HFFc6 (cell line): ENCODE measurements around the gene DDR1. TPM values are rescaled to one million over a fixed set of nuclear protein-coding genes. Genes with fewer than 3 reads are reported as not detected.
"Not testable (repeated sequence)": the region's sequence is repeated elsewhere in the genome, so short reads cannot be mapped to it uniquely, and the experiment has no call there.

ENCODE experiments used
- DNase-seq: peaks from one replicate; pipeline ENCODE4 v3.0.0-alpha.2; 2018
- H3K27ac Mint-ChIP-seq: 2 replicates; pipeline ENCODE4 v1.8.0; 2020; ENCODE audit warnings: mild to moderate bottlenecking, mixed read lengths
- H3K27me3 Mint-ChIP-seq: 2 replicates; pipeline ENCODE4 v1.8.0; 2021; ENCODE audit warnings: mild to moderate bottlenecking, moderate library complexity, mixed read lengths; ENCODE audit not compliant: insufficient read depth
- H3K36me3 Mint-ChIP-seq: 2 replicates; pipeline ENCODE4 v1.8.0; 2021; ENCODE audit warnings: low read depth, mixed read lengths
- H3K4me1 Mint-ChIP-seq: 2 replicates; pipeline ENCODE4 v1.8.0; 2020; ENCODE audit warnings: low read depth, mixed read lengths
- H3K4me3 Mint-ChIP-seq: 2 replicates; pipeline ENCODE4 v1.8.0; 2020; ENCODE audit warnings: mild to moderate bottlenecking, moderate library complexity, mixed read lengths
- H3K9me3 Mint-ChIP-seq: 2 replicates; pipeline ENCODE4 v1.8.0; 2020; ENCODE audit warnings: mild to moderate bottlenecking, mixed read lengths
- total RNA-seq, 6 experiments: library from RNA; stranded (reverse); fragmentation: NEBNext Ultra II Directional; extraction: Animal tissue kit (Norgen Biotek cat#: 25700); gene quantifications; 2 replicates in 1 of 6; 3 replicates in 5 of 6; pipeline ENCODE4 v1.2.3, GENCODE V29; 2021
- TF ChIP-seq, protein P1 (sequence below): fragments of 200-600 bp; sonication (generic); IDR thresholded peaks from 2 replicates; pipeline ENCODE4 v1.5.0; 2021; ENCODE audit warnings: antibody characterized with exemption, mild to moderate bottlenecking

Gene DDR1
- total RNA-seq, 6 experiments from 2014 or later, result 28.0 to 42.5 (median 31.6) TPM

DNA sequence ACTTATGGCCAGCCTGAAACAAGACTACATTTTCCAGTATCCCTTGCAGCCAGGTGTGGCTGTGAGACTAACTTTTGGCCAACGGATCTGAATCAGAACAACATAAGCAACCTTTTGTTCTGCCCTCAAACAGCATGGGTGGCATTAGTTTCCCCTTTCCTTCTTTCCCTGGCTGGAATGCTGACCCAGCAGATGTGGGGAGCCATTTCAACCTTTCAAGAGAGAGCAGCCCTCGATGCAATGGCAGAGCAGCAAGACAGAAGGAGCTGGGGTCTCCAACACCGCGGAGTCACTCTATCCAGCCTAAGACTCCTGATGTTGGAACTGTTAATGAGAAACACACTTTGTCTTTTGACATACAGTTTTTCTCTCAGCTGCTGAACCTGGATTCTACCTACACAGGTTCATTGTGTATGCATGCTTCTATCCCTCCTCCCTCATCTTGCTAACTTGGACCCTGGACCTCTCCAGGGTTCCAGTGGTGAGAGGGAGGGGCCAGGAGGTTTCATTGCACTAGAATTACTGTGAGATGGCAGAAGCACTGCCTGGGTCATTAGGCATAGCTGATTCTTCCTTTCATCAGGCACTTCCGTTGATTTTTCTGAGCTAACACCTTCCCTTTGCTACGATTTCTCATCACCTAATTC is 28.8 kb upstream of the DDR1 start:
- Mint-ChIP-seq H3K27me3 (peaks cover 30% of the 10 kb centered on the region), H3K36me3 (peaks cover 13% of the 10 kb centered on the region; the same call in 1 of the 2 replicates), H3K4me3 (no peak overlapping the region), H3K9me3 (peaks cover 30% of the 10 kb centered on the region), H3K27ac (no peak overlapping the region), H3K4me1 (no peaks in the 10 kb centered on the region)
- DNase-seq, result no peak
- TF ChIP-seq, protein P1, sequence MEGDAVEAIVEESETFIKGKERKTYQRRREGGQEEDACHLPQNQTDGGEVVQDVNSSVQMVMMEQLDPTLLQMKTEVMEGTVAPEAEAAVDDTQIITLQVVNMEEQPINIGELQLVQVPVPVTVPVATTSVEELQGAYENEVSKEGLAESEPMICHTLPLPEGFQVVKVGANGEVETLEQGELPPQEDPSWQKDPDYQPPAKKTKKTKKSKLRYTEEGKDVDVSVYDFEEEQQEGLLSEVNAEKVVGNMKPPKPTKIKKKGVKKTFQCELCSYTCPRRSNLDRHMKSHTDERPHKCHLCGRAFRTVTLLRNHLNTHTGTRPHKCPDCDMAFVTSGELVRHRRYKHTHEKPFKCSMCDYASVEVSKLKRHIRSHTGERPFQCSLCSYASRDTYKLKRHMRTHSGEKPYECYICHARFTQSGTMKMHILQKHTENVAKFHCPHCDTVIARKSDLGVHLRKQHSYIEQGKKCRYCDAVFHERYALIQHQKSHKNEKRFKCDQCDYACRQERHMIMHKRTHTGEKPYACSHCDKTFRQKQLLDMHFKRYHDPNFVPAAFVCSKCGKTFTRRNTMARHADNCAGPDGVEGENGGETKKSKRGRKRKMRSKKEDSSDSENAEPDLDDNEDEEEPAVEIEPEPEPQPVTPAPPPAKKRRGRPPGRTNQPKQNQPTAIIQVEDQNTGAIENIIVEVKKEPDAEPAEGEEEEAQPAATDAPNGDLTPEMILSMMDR, result no peak

DNA sequence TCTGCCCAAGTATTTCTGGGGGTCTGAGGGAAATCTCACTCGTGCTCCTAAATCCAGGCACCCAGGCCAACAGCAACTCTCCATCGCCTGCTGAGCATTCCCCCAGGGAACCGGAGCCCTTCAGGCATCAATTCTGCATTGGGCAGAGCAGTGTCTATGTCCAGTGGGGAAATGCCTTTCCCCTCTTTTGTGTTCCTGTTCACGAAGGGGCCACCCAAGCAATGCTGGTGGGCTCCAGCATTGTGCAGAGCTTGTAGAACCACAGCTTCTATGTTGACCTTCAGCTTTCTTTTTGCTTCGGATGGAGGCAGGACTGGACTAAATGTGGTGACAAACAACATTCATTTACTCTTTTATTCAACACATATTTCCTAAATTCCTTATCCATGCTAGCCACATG is 27.2 kb upstream of the DDR1 start:
- peaks cover 11% of the 10 kb centered on the region for H3K36me3 Mint-ChIP-seq
- TF ChIP-seq, protein P1, result no peak

DNA sequence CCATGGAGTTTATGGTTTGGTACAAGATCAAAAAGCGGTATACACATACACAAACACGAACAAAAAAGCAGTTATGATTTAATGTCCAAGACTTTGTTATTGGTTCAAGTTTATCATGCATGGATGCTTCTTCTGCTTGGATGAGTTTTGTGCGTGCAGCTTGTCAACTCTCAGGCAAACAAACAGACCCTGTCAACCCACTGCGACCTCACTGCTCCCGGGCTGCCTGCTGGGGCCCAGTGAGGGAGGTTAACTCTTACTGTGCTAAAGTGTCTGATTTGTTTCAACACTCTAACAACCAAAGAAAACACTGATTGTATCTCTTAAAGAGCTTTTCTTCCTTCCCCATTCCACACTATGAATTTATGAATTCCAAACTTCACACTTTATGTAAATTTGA is 26.8 kb upstream of the DDR1 start:
- TF ChIP-seq, protein P1, result no peak
- Mint-ChIP-seq H3K27me3 (peaks cover 33% of the 10 kb centered on the region), H3K4me3 (no peak overlapping the region), H3K4me1 (no peaks in the 10 kb centered on the region; the same call in 1 of the 2 replicates), H3K36me3 (peaks cover 7% of the 10 kb centered on the region), H3K27ac (no peak overlapping the region), H3K9me3 (peaks cover 10% of the 10 kb centered on the region)
- no peak for DNase-seq

More for the DNA sequence above, 27.2 kb upstream of the DDR1 start:
- no peak overlapping the region for H3K27ac Mint-ChIP-seq
- peaks cover 33% of the 10 kb centered on the region for H3K27me3 Mint-ChIP-seq
- H3K4me1 Mint-ChIP-seq, result no peaks in the 10 kb centered on the region; the same call in 1 of the 2 replicates
- peaks cover 14% of the 10 kb centered on the region for H3K9me3 Mint-ChIP-seq
- no peak for DNase-seq
- H3K4me3 Mint-ChIP-seq, result no peak overlapping the region

DNA sequence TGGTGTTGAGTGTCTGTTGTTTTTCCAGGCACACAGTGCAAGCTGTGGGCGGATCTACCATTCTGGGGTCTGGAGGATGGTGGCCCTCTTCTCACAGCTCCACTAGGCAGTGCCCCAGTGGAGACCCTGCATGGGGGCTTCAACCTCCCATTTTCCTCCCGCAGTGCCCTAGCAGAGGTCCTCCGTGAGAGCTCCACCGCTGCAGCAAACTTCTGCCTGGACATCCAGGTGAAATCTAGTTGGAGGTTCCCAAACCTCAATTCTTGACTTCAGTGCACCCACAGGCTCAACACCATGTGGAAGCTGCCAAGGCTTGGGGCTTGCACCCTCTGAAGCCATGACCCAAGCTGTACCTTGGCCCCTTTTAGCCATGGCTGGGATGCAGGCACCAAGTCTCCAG is 24.6 kb upstream of the DDR1 start:
- H3K4me1 Mint-ChIP-seq, DNase-seq, H3K36me3 Mint-ChIP-seq, H3K4me3 Mint-ChIP-seq, H3K9me3 Mint-ChIP-seq, H3K27ac Mint-ChIP-seq: not testable (repeated sequence)
- H3K27me3 Mint-ChIP-seq, result peaks cover 38% of the 10 kb centered on the region

DNA sequence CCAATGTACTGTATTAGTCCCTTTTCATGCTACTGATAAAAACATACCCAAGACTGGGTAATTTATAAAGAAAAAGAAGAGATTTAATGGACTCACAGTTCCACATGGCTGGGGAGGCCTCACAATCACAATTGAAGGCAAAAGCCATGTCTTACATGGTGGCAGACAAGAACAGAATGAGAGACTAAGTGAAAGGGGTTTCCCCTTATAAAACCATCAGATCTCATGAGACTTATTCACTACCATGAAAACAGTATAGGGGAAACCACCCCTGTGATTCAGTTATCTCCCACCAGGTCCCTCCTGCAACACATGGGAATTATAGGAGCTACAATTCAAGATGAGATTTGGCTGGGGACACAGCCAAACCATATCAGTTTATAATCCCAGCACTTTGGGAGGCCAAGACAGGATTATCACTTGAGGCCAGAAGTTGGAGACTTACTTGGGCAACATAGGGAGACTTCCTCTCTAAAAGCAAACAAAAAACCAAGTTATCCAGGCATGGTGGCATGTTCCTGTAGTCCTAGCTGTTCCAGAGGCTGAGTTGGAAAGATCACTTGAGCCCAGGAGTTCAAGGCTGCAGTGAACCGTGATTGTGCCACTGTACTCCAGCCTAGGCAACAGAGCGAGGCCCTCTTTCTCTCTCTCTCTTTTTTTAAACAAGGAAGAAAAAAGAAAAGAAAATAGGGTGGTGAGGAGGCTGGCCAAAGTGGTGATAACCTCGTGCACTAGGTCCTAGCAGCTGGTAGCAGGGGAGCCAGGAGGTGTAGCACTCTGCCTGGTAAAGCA is 22.9 kb upstream of the DDR1 start:
- H3K27me3 Mint-ChIP-seq, result peaks cover 45% of the 10 kb centered on the region
- H3K27ac Mint-ChIP-seq, result no peak overlapping the region
- TF ChIP-seq, protein P1, result no peak
- peaks cover 8% of the 10 kb centered on the region for H3K9me3 Mint-ChIP-seq
- peaks cover 5% of the 10 kb centered on the region for H3K36me3 Mint-ChIP-seq
- no peak overlapping the region for H3K4me3 Mint-ChIP-seq
- H3K4me1 Mint-ChIP-seq, result no peaks in the 10 kb centered on the region; the same call in 1 of the 2 replicates
- DNase-seq, result no peak
